ENCODE data around the gene HK3. TPM values are rescaled to one million over a fixed set of nuclear protein-coding genes. Genes with fewer than 3 reads are reported as not detected.

The HK3 gene
- total RNA-seq, 1 donor from 2014 or later = not detected

DNA sequence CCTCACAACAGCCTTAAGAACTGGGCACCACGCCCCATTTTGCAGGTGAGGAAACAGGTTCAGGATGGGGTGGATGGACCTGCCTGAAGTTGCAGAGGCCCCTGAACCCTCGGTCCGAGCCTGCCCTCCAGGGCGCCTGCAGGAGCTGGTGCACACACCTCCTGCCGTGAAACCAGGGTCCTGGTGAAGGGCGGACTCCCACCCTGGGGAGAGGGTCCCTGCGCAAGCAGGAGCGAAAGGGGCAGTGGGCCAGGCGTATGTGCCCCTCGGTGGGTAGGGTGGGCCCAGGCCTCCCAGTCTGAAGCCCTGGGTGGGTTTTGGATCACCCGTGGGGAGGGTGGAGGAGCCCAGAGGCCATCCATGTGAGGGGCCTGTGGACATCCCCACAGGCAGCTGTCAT is 37.9 kb downstream of the HK3 start:
- no peak for DNase-seq
- Mint-ChIP-seq H3K27me3 (ENCODE audit: unreplicated experiment) (peaks cover 15% of the 10 kb centered on the region), H3K4me3 (ENCODE audit: unreplicated experiment) (no peak overlapping the region), H3K9me3 (ENCODE audit: unreplicated experiment) (no peaks in the 10 kb centered on the region), H3K27ac (ENCODE audit: unreplicated experiment) (no peak overlapping the region), H3K4me1 (ENCODE audit: low read depth, unreplicated experiment) (peaks cover 7% of the 10 kb centered on the region), H3K36me3 (ENCODE audit: unreplicated experiment) (no peaks in the 10 kb centered on the region)
- TF ChIP-seq, protein P1, sequence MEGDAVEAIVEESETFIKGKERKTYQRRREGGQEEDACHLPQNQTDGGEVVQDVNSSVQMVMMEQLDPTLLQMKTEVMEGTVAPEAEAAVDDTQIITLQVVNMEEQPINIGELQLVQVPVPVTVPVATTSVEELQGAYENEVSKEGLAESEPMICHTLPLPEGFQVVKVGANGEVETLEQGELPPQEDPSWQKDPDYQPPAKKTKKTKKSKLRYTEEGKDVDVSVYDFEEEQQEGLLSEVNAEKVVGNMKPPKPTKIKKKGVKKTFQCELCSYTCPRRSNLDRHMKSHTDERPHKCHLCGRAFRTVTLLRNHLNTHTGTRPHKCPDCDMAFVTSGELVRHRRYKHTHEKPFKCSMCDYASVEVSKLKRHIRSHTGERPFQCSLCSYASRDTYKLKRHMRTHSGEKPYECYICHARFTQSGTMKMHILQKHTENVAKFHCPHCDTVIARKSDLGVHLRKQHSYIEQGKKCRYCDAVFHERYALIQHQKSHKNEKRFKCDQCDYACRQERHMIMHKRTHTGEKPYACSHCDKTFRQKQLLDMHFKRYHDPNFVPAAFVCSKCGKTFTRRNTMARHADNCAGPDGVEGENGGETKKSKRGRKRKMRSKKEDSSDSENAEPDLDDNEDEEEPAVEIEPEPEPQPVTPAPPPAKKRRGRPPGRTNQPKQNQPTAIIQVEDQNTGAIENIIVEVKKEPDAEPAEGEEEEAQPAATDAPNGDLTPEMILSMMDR (IDR thresholded peaks at IDR 0.05; ENCODE audit: partially characterized antibody, unreplicated experiment) = no peak

DNA sequence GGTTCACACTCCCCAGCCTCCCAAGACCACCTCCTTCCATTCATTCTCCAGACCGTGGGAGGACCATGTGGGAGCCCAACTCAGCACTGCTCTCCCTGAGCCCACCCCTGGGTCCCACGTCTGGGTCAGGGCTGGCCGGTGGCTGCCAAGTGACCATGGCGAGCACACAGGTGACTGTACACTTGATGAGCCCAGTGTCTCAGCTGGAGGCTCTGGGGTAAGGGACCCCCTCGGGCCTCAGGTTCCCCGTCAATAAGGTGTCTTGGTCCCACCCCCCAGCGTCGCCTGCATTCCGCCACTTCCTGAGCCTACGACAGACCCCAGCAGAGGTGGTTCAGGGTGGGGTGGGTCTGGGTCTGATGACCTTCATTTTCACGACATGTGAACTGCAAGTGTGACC is 38.8 kb downstream of the HK3 start:
- H3K27me3 Mint-ChIP-seq (ENCODE audit: unreplicated experiment) = peaks cover 11% of the 10 kb centered on the region
- H3K36me3 Mint-ChIP-seq (ENCODE audit: unreplicated experiment) = no peaks in the 10 kb centered on the region
- no peaks in the 10 kb centered on the region for H3K9me3 Mint-ChIP-seq (ENCODE audit: unreplicated experiment)
- H3K27ac Mint-ChIP-seq (ENCODE audit: unreplicated experiment) = no peak overlapping the region
- DNase-seq = no peak
- TF ChIP-seq, protein P1 (IDR thresholded peaks at IDR 0.05; ENCODE audit: partially characterized antibody, unreplicated experiment) = no peak
- no peak overlapping the region for H3K4me3 Mint-ChIP-seq (ENCODE audit: unreplicated experiment)
- peaks cover 5% of the 10 kb centered on the region for H3K4me1 Mint-ChIP-seq (ENCODE audit: low read depth, unreplicated experiment)

DNA sequence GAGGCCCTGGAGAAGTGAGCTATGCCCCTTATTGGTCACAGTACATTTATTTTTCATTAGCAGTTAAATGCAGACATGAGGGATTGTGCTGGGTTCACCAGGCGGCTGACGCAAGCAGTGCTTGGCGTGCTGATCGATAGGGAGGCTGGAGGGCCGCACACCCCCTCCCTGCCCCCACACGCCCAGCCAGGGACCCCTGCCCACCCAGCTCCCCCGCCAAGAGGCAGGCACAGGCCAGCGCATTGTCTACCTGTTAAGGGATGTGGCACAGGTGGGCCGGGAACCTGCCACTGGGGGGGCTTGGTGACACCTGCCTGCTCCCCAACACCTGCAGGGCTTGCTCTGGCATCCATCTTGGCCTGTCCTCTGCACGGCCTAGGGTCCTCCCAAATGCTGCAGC is 39.2 kb downstream of the HK3 start:
- Mint-ChIP-seq H3K9me3 (ENCODE audit: unreplicated experiment) (peaks cover 1% of the 10 kb centered on the region), H3K4me3 (ENCODE audit: unreplicated experiment) (no peak overlapping the region), H3K36me3 (ENCODE audit: unreplicated experiment) (no peaks in the 10 kb centered on the region), H3K4me1 (ENCODE audit: low read depth, unreplicated experiment) (peaks cover 5% of the 10 kb centered on the region), H3K27ac (ENCODE audit: unreplicated experiment) (no peak overlapping the region), H3K27me3 (ENCODE audit: unreplicated experiment) (peaks cover 14% of the 10 kb centered on the region)
- TF ChIP-seq, protein P1 (IDR thresholded peaks at IDR 0.05; ENCODE audit: partially characterized antibody, unreplicated experiment) = no peak
- no peak for DNase-seq

DNA sequence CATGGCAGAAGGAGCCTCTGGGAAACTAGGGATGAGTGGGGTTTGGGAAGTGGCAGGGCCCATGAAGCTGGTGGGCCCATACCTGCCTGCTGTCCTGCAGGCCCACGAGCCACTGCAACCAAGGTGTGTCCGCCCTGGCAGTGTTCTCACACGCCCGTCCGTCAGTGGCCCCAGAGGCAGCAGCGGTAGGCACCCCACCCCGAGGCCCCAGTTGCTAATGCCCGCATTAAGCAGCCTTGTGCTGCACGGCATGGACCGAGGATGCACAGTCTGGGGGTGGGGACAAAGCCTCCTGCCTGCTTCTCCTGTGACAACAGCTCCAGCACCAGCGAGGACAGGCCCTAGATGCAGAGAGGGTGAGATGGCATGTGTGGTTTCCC is 41.3 kb downstream of the HK3 start:
- Mint-ChIP-seq H3K27me3 (ENCODE audit: unreplicated experiment) (peaks cover 18% of the 10 kb centered on the region), H3K9me3 (ENCODE audit: unreplicated experiment) (peaks cover 4% of the 10 kb centered on the region), H3K4me1 (ENCODE audit: low read depth, unreplicated experiment) (peaks cover under 1% of the 10 kb centered on the region), H3K4me3 (ENCODE audit: unreplicated experiment) (no peak overlapping the region), H3K36me3 (ENCODE audit: unreplicated experiment) (no peaks in the 10 kb centered on the region), H3K27ac (ENCODE audit: unreplicated experiment) (no peak overlapping the region)
- TF ChIP-seq, protein P1 (IDR thresholded peaks at IDR 0.05; ENCODE audit: partially characterized antibody, unreplicated experiment) = no peak
- DNase-seq = no peak

DNA sequence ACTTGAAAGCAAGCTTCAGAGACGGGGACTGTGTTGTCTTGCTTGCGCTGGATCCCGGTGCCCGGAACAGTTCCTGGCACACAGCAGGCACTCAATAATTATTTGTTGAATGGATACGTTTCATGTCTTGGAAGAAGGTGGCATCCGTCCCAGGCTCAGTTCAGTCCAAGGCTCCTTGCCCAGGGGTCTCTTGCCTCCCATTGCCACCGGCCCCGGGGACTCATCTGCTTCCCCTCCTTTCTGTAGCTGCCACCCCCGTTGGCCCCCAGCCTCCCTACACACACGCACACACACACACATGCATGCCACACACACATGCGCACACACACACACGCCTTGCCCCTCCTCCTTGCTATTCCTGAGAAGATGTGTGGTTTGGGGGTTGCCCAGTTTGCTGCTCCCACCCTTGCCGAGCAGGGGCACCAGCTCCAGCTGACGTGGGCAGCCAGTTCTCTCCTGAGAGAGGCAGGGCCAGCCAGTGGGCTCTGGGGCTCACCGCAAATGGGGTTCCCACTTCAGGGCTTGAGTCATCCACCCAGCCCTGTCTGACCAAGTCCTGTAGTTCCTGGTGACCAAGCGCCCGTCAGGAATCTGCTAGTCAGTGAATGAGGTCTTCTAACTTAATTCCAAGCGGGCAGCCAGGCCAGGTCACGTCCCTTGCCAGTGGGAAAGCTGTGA is 41.8 kb downstream of the HK3 start:
- Mint-ChIP-seq H3K4me3 (ENCODE audit: unreplicated experiment) (no peak overlapping the region), H3K27me3 (ENCODE audit: unreplicated experiment) (peaks cover 20% of the 10 kb centered on the region), H3K9me3 (ENCODE audit: unreplicated experiment) (peaks cover 4% of the 10 kb centered on the region), H3K36me3 (ENCODE audit: unreplicated experiment) (no peaks in the 10 kb centered on the region), H3K4me1 (ENCODE audit: low read depth, unreplicated experiment) (peaks cover 4% of the 10 kb centered on the region), H3K27ac (ENCODE audit: unreplicated experiment) (no peak overlapping the region)
- TF ChIP-seq, protein P1 (IDR thresholded peaks at IDR 0.05; ENCODE audit: partially characterized antibody, unreplicated experiment) = no peak
- DNase-seq = no peak

All from glutamatergic neuron (in vitro differentiated cells).